ENCODE measurements around the gene VPS37B. TPM values are rescaled to one million over a fixed set of nuclear protein-coding genes. Genes with fewer than 3 reads are reported as not detected.

The VPS37B gene
- total RNA-seq, 8 experiments from 2014 or later = 13.0 to 107 (median 21.7) TPM

GRCh38 chr12:122849352-122850047, 46.4 kb downstream of the VPS37B start:
- peaks cover 4 to 5% of the 10 kb centered on the region in 2 donors for H3K4me1 ChIP-seq (replicated peaks in 1 of 2)
- H3K4me3 ChIP-seq = no peak overlapping the region
- in situ Hi-C loops (cut with MboI; ENCODE audit: low pct_unique_long_range_greater_than_20kb in 2 of 9, low sequenced_read_pairs in 9 of 9, unreplicated experiment in 9 of 9) = loop anchor here in 5 of 9 experiments (10.0 to 25.0 kb wide), 3 partner anchors 105 to 388 kb away; partner anchors contain the start of genes ABCB9 (in 4 of the 5), MPHOSPH9 (in 1 of the 5) and MTRFR (in 1 of the 5)
- ATAC-seq (replicated peaks in 6 of 8) = no peak
- H3K27ac ChIP-seq = no peak overlapping the region
- WGBS, 10 experiments = 40 to 100% (median 94%) methylated on average over 1 to 7 of the region's 26 CpGs; no CpG with 5 or more reads in 5 of the 10 experiments

GRCh38 chr12:122848471-122849351, 47.2 kb downstream of the VPS37B start:
- ATAC-seq (replicated peaks in 6 of 8) = no peak
- in situ Hi-C loops (cut with MboI; ENCODE audit: low pct_unique_long_range_greater_than_20kb in 2 of 9, low sequenced_read_pairs in 9 of 9, unreplicated experiment in 9 of 9) = no loop called here
- Histone ChIP-seq H3K4me3 (no peak overlapping the region), H3K4me1 (replicated peaks in 1 of 2) (peaks cover 4 to 5% of the 10 kb centered on the region in 2 donors), H3K27ac (no peak overlapping the region)
- 80 to 100% (median 83%) methylated on average over 1 to 10 of the region's 36 CpGs; no CpG with 5 or more reads in 4 of the 10 experiments for WGBS, 10 experiments

DNA sequence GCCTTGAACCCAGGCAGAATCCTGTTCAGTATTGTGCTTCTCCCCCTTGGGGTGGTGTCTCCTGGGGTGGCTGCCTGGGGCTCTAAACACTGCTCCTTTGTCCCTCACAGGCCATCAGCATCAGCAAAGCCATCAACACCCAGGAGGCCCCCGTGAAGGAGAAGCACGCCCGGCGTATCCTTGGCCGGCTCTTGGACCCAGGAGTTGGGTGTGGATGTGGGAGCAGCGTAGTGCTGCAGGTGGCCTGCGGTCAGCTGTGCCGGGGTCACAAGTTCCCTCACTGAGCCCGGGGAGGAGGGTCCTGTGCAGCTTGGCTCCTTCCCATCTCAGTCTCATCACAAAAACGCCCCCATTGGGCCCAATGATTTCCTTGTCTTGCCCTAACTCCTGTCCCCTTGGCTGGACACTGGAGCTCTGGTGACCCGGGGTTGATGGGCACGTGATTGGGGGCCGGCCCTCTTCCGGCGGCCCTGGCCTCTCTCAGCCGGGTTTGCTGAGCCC, 48.0 kb downstream of the VPS37B start:
- H3K4me3 ChIP-seq = no peak overlapping the region
- ATAC-seq (replicated peaks in 6 of 8) = no peak
- peaks cover 7 to 11% of the 10 kb centered on the region in 2 donors for H3K4me1 ChIP-seq (replicated peaks in 1 of 2)
- 60 to 95% (median 82%) methylated on average over 1 to 4 of the region's 16 CpGs; no CpG with 5 or more reads in 6 of the 10 experiments for WGBS, 10 experiments
- in situ Hi-C loops (cut with MboI; ENCODE audit: low pct_unique_long_range_greater_than_20kb in 2 of 9, low sequenced_read_pairs in 9 of 9, unreplicated experiment in 9 of 9) = no loop called here
- no peak overlapping the region for H3K27ac ChIP-seq

DNA sequence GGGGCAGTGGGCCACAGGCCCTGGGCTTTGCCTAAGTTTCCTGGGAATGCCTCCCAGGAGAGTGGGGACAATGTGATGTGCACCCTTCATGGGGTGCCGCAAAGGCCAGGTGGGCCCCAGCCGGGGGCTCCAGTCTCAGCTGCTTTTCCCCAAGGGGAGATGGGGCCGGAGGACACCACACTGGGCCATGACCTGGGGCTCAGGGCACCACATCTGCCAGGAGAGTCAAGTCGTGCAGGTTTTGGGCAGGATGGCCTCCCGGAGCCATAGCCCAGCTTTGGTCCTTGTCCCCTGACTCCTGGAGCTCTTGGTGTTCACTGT, 48.4 kb downstream of the VPS37B start:
- in situ Hi-C loops (cut with MboI; ENCODE audit: low pct_unique_long_range_greater_than_20kb in 2 of 9, low sequenced_read_pairs in 9 of 9, unreplicated experiment in 9 of 9) = no loop called here
- no peak overlapping the region for H3K27ac ChIP-seq
- peaks cover 8 to 11% of the 10 kb centered on the region in 2 donors for H3K4me1 ChIP-seq (replicated peaks in 1 of 2)

DNA sequence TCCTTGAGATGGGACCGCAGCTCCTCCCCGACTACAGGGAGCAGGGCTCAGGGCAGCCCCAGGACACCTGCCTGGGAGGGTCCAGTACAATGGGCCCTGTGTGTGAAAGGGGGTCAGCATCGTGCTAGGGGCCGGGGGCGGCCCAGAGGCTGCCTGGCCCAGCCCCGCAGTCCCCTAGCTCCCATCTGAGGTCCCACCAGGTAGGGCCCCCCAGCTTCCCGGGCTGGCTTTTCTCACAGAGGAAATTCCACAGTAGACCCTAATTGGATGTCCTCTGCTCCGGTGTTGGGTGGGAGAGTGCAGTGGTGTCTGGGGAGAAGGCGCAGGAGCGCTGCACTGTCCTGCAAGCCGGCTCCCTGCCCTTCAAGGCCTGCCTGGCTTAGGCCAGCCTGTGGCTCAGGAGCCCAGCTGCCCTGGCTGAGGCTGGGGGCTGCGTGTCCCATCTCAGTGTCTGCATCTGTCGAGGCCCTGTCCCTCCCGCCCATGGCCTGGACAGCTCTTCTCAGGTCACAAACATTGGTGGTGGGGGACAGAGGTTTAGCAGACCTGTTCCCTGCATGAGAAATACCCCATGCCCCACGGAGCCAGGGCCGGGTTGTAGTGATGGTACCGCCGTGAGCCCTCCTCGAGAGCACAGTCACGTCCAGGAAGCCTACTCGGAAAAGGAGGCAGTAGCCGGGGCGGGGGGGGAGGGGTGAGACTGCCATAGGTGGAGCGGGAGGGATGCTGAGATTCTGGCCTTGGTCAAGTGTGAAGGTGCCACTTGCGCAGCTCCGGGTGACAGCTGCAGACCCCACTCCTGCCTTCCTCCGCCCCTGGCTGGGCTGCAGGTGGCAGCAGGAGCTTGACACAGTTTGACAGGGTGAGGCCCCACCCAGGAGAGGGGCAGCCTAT, 49.1 kb downstream of the VPS37B start:
- Histone ChIP-seq H3K4me3 (no peak overlapping the region), H3K27ac (no peak overlapping the region), H3K4me1 (replicated peaks in 1 of 2) (peaks cover 15 to 16% of the 10 kb centered on the region in 2 donors)
- in situ Hi-C loops (cut with MboI; ENCODE audit: low pct_unique_long_range_greater_than_20kb in 2 of 9, low sequenced_read_pairs in 9 of 9, unreplicated experiment in 9 of 9) = no loop called here
- 79 to 92% (median 90%) methylated on average over 2 to 6 of the region's 27 CpGs; no CpG with 5 or more reads in 7 of the 10 experiments for WGBS, 10 experiments
- no peak for ATAC-seq (replicated peaks in 6 of 8)

More for the DNA sequence above, 48.4 kb downstream of the VPS37B start:
- no peak overlapping the region for H3K4me3 ChIP-seq
- 73% methylated on average over 3 of the region's 5 CpGs; no CpG with 5 or more reads in 9 of the 10 experiments for WGBS, 10 experiments
- no peak for ATAC-seq (replicated peaks in 6 of 8)

- in situ Hi-C loops (cut with MboI; ENCODE audit: low pct_unique_long_range_greater_than_20kb in 2 of 9, low sequenced_read_pairs in 9 of 9, unreplicated experiment in 9 of 9) = no loop called here
- H3K27ac ChIP-seq = no peak overlapping the region
- 78 to 100% (median 87%) methylated on average over 1 to 11 of the region's 14 CpGs; no CpG with 5 or more reads in 4 of the 10 experiments for WGBS, 10 experiments
- H3K4me1 ChIP-seq (replicated peaks in 1 of 2) = peaks cover 23 to 25% of the 10 kb centered on the region in 2 donors
- no peak overlapping the region for H3K4me3 ChIP-seq
- ATAC-seq (replicated peaks in 6 of 8) = no peak
Observed at GRCh38 chr12:122845865-122846621, 49.9 kb downstream of the VPS37B start.

DNA sequence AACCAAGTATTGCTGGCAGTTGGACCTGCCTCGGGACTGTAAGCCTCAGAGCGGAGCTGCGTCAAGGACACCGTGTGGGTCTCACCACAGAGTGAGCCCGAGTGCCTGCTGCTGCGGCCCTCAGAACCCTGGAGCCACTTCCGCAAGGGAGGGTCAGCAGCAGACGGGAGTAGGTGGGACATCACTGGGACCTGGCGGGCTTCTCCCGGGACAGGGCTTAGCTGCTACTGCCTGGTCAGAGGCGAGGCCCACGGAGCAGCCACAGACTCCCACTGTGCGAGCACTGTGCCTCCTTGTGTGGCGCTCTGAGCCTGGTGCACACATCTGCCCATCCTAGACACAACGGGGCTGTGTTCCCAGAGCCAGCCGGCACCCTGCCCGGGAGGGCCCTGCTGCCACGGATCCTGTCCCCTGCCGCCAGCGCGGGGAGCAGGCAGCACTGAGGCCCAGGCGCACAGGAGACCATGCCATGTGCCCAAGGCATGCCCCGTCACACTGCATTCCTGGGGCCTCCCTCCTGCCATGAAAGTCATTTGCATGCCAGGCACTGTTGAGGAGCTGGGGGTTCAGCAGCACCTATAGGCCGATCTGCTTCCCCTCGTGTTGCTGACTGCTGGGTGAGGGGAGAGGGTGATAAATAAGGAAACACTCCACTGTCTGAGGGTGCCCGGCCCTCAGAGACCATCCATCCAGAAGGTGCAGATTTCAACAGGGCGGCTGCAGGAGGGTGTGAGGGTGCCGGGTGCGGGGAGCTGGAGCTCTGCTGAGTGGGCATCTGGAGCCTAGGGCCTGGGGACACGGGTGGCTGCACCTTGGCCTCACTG, 50.7 kb downstream of the VPS37B start:
- Histone ChIP-seq H3K4me1 (replicated peaks in 1 of 2) (peaks cover 31 to 33% of the 10 kb centered on the region in 2 donors), H3K27ac (no peak overlapping the region), H3K4me3 (no peak overlapping the region)
- 57 to 100% (median 87%) methylated on average over 1 to 12 of the region's 30 CpGs; no CpG with 5 or more reads in 4 of the 10 experiments for WGBS, 10 experiments
- no peak for ATAC-seq (replicated peaks in 6 of 8)
- in situ Hi-C loops (cut with MboI; ENCODE audit: low pct_unique_long_range_greater_than_20kb in 2 of 9, low sequenced_read_pairs in 9 of 9, unreplicated experiment in 9 of 9) = no loop called here

- Histone ChIP-seq H3K4me3 (no peak overlapping the region), H3K27ac (no peak overlapping the region), H3K4me1 (replicated peaks in 1 of 2) (peaks cover 31 to 35% of the 10 kb centered on the region in 2 donors)
- no peak for ATAC-seq (replicated peaks in 6 of 8)
- in situ Hi-C loops (cut with MboI; ENCODE audit: low pct_unique_long_range_greater_than_20kb in 2 of 9, low sequenced_read_pairs in 9 of 9, unreplicated experiment in 9 of 9) = no loop called here
- 80 to 100% (median 90%) methylated on average over 1 to 3 of the region's 8 CpGs; no CpG with 5 or more reads in 7 of the 10 experiments for WGBS, 10 experiments
Observed at GRCh38 chr12:122844366-122844971, 51.5 kb downstream of the VPS37B start.

GRCh38 chr12:122843455-122843854, 52.5 kb downstream of the VPS37B start:
- in situ Hi-C loops (cut with MboI; ENCODE audit: low pct_unique_long_range_greater_than_20kb in 2 of 9, low sequenced_read_pairs in 9 of 9, unreplicated experiment in 9 of 9) = no loop called here
- Histone ChIP-seq H3K4me1 (replicated peaks in 1 of 2) (peaks cover 31 to 35% of the 10 kb centered on the region in 2 donors), H3K27ac (no peak overlapping the region), H3K4me3 (no peak overlapping the region)
- no peak for ATAC-seq (replicated peaks in 6 of 8)
- WGBS, 10 experiments = 72 to 100% (median 90%) methylated on average over 1 to 4 of the region's 8 CpGs; no CpG with 5 or more reads in 5 of the 10 experiments

GRCh38 chr12:122842505-122843405, 53.2 kb downstream of the VPS37B start:
- peak in 5 of 8 experiments; percentile 4 to 31 (median 20) for ATAC-seq (replicated peaks in 6 of 8)
- Histone ChIP-seq H3K27ac (peak overlapping the region in 1 of 2 donors; percentile 26), H3K4me1 (replicated peaks in 1 of 2) (peaks cover 33 to 42% of the 10 kb centered on the region in 2 donors), H3K4me3 (no peak overlapping the region)
- WGBS, 10 experiments = 57 to 100% (median 68%) methylated on average over 1 to 8 of the region's 22 CpGs; no CpG with 5 or more reads in 5 of the 10 experiments
- in situ Hi-C loops (cut with MboI; ENCODE audit: low pct_unique_long_range_greater_than_20kb in 2 of 9, low sequenced_read_pairs in 9 of 9, unreplicated experiment in 9 of 9) = no loop called here

Data from motor neuron (in vitro differentiated cells).